Measurements from ENCODE around the gene CFI. TPM values are rescaled to one million over a fixed set of nuclear protein-coding genes. Genes with fewer than 3 reads are reported as not detected.
"Not testable (repeated sequence)": the region's sequence is repeated elsewhere in the genome, so short reads cannot be mapped to it uniquely, and the experiment has no call there.

Gene CFI
- total RNA-seq, 1 donor from 2014 or later, result 61.9 TPM

- no peak for DNase-seq (ENCODE audit: extremely low read depth, low read depth, low spot score)
Measured at GRCh38 chr4:109801099-109801789, 555 bp downstream of the CFI start.

- DNase-seq (ENCODE audit: extremely low read depth, low read depth, low spot score), result no peak
Measured at GRCh38 chr4:109798866-109799265, 2.9 kb downstream of the CFI start.

GRCh38 chr4:109795059-109795458 is 6.7 kb downstream of the CFI start:
- DNase-seq (ENCODE audit: extremely low read depth, low read depth, low spot score), result no peak

- DNase-seq (ENCODE audit: extremely low read depth, low read depth, low spot score), result no peak
Measured at GRCh38 chr4:109787807-109788206, 14.0 kb downstream of the CFI start.

GRCh38 chr4:109786846-109787245 is 15.0 kb downstream of the CFI start:
- DNase-seq (ENCODE audit: extremely low read depth, low read depth, low spot score), result no peak

GRCh38 chr4:109782092-109782491 is 19.7 kb downstream of the CFI start:
- not testable (repeated sequence) for DNase-seq (ENCODE audit: extremely low read depth, low read depth, low spot score)

- DNase-seq (ENCODE audit: extremely low read depth, low read depth, low spot score), result no peak
Measured at GRCh38 chr4:109764789-109765402, 36.9 kb downstream of the CFI start.

GRCh38 chr4:109764376-109764775 is 37.4 kb downstream of the CFI start:
- no peak for DNase-seq (ENCODE audit: extremely low read depth, low read depth, low spot score)

- DNase-seq (ENCODE audit: extremely low read depth, low read depth, low spot score), result no peak
Measured at GRCh38 chr4:109760682-109761081, 41.1 kb downstream of the CFI start.

- no peak for DNase-seq (ENCODE audit: extremely low read depth, low read depth, low spot score)
Measured at GRCh38 chr4:109755656-109756055, 46.1 kb downstream of the CFI start.

- DNase-seq (ENCODE audit: extremely low read depth, low read depth, low spot score), result no peak
Measured at GRCh38 chr4:109754093-109754857, 47.5 kb downstream of the CFI start.

- DNase-seq (ENCODE audit: extremely low read depth, low read depth, low spot score), result no peak
Measured at GRCh38 chr4:109752525-109752924, 49.3 kb downstream of the CFI start.

GRCh38 chr4:109751852-109752251 is 49.9 kb downstream of the CFI start:
- DNase-seq (ENCODE audit: extremely low read depth, low read depth, low spot score), result no peak

- no peak for DNase-seq (ENCODE audit: extremely low read depth, low read depth, low spot score)
Measured at GRCh38 chr4:109750652-109751244, 51.1 kb downstream of the CFI start.

GRCh38 chr4:109749388-109750082 is 52.3 kb downstream of the CFI start:
- DNase-seq (ENCODE audit: extremely low read depth, low read depth, low spot score), result no peak

GRCh38 chr4:109748114-109748513 is 53.7 kb downstream of the CFI start:
- DNase-seq (ENCODE audit: extremely low read depth, low read depth, low spot score), result no peak

- no peak for DNase-seq (ENCODE audit: extremely low read depth, low read depth, low spot score)
Measured at GRCh38 chr4:109746728-109747127, 55.1 kb downstream of the CFI start.

- DNase-seq (ENCODE audit: extremely low read depth, low read depth, low spot score), result no peak
Measured at GRCh38 chr4:109745830-109746229, 56.0 kb downstream of the CFI start.

- no peak for DNase-seq (ENCODE audit: extremely low read depth, low read depth, low spot score)
Measured at GRCh38 chr4:109739547-109739946, 62.3 kb downstream of the CFI start.

- DNase-seq (ENCODE audit: extremely low read depth, low read depth, low spot score), result no peak
Measured at GRCh38 chr4:109738104-109738872, 63.5 kb downstream of the CFI start.

Measured in glomerular endothelial cell (primary cell).